Suprapubic skin (tissue), 3 donors: ENCODE measurements around the gene SERPINB1.

Experiments
- EP300 ChIP-seq: sonication (generic); formaldehyde crosslinking; IDR thresholded peaks from one replicate; pipeline ENCODE4 v1.6.1; 2017; ENCODE audit warnings: antibody characterized with exemption
- TF ChIP-seq, protein P1 (sequence below), 2 donors: fragments of 200-600 bp in 1 of 2; fragments of 450-650 bp in 1 of 2; sonication (generic) in 1 of 2; IDR thresholded peaks; one replicate each; pipeline ENCODE4 v1.5.1; 2016 to 2019; ENCODE audit warnings: antibody characterized with exemption in 2 of 2, mild to moderate bottlenecking in 1 of 2, moderate library complexity in 1 of 2

DNA sequence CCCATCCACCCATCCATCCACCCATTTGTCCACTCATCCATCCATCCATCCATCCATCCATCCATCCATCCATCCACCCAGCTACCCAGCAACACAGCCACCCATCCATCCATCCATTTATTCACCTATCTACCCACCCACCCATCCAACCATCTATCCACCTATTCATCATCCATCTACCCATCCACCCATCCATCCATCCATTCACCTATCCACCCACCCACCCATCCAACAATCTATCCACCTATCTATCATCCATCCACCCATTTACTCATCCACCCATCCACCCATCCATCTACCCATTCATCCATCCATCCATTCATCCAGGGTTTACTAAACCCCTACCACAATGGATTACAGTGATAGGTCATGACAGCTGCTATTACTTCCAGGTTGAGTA is 7.4 kb downstream of the SERPINB1 start:
- TF ChIP-seq, protein P1, sequence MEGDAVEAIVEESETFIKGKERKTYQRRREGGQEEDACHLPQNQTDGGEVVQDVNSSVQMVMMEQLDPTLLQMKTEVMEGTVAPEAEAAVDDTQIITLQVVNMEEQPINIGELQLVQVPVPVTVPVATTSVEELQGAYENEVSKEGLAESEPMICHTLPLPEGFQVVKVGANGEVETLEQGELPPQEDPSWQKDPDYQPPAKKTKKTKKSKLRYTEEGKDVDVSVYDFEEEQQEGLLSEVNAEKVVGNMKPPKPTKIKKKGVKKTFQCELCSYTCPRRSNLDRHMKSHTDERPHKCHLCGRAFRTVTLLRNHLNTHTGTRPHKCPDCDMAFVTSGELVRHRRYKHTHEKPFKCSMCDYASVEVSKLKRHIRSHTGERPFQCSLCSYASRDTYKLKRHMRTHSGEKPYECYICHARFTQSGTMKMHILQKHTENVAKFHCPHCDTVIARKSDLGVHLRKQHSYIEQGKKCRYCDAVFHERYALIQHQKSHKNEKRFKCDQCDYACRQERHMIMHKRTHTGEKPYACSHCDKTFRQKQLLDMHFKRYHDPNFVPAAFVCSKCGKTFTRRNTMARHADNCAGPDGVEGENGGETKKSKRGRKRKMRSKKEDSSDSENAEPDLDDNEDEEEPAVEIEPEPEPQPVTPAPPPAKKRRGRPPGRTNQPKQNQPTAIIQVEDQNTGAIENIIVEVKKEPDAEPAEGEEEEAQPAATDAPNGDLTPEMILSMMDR (IDR thresholded peaks at IDR 0.05), result no peak
- no peak for TF ChIP-seq EP300
